Fibroblast of pulmonary artery (primary cell): ENCODE results near the gene PGAM2.

Experiments used
- DNase-seq: peaks from one replicate; pipeline ENCODE4 v3.0.0-alpha.2; 2010; ENCODE audit warnings: low read depth
- H3K4me3 ChIP-seq: replicated peaks from 2 replicates; pipeline ENCODE4 v1.5.1; 2011; ENCODE audit warnings: low read depth, mild to moderate bottlenecking, control low read depth, low read length, moderate library complexity
- CTCF ChIP-seq: IDR thresholded peaks from 2 replicates; pipeline ENCODE4 v1.5.1; 2011; ENCODE audit warnings: mild to moderate bottlenecking, control low read depth, low read length, inconsistent platforms; ENCODE audit errors: missing control alignments

The PGAM2 gene

GRCh38 chr7:44087911-44088838, 22.8 kb upstream of the PGAM2 start:
- no peak for TF ChIP-seq CTCF
- peak; percentile 75 for DNase-seq

GRCh38 chr7:44086627-44087026, 21.3 kb upstream of the PGAM2 start:
- TF ChIP-seq CTCF = no peak
- no peak for DNase-seq
- no peak overlapping the region for H3K4me3 ChIP-seq

More at GRCh38 chr7:44087911-44088838, 22.8 kb upstream of the PGAM2 start:
- H3K4me3 ChIP-seq = no peak overlapping the region

GRCh38 chr7:44085546-44085945, 20.2 kb upstream of the PGAM2 start:
- DNase-seq = no peak
- no peak overlapping the region for H3K4me3 ChIP-seq
- peak; percentile 9 for TF ChIP-seq CTCF

- no peak overlapping the region for H3K4me3 ChIP-seq
- DNase-seq = no peak
- no peak for TF ChIP-seq CTCF
Observed at GRCh38 chr7:44084701-44085100, 19.3 kb upstream of the PGAM2 start.

- no peak for DNase-seq
- H3K4me3 ChIP-seq = no peak overlapping the region
- no peak for TF ChIP-seq CTCF
Observed at GRCh38 chr7:44083796-44084195, 18.4 kb upstream of the PGAM2 start.

- H3K4me3 ChIP-seq = peak overlapping the region; percentile 80
- peak; percentile 99 for DNase-seq
- no peak for TF ChIP-seq CTCF
Observed at GRCh38 chr7:44082541-44083207, 17.3 kb upstream of the PGAM2 start.
